Mesenteric fat pad (tissue), 1 donor: ENCODE measurements around the gene RECQL. TPM values are rescaled to one million over a fixed set of nuclear protein-coding genes. Genes with fewer than 3 reads are reported as not detected.
"Not testable (repeated sequence)": the region's sequence is repeated elsewhere in the genome, so short reads cannot be mapped to it uniquely, and the experiment has no call there.

Source experiments
- DNase-seq: peaks from one replicate; pipeline ENCODE4 v3.0.0-alpha.2; 2020; ENCODE audit warnings: low spot score
- total RNA-seq: library from RNA; stranded (reverse); fragmentation: NEBNext Ultra II Directional; extraction: Animal tissue kit (Norgen Biotek cat#: 25700); gene quantifications from one replicate; pipeline ENCODE4 v1.2.1, GENCODE V29; 2021
- donor health status: DM: yes; HTN: yes; CAD: no.

The RECQL gene
- total RNA-seq, 1 donor from 2014 or later, result 34.1 TPM

DNA sequence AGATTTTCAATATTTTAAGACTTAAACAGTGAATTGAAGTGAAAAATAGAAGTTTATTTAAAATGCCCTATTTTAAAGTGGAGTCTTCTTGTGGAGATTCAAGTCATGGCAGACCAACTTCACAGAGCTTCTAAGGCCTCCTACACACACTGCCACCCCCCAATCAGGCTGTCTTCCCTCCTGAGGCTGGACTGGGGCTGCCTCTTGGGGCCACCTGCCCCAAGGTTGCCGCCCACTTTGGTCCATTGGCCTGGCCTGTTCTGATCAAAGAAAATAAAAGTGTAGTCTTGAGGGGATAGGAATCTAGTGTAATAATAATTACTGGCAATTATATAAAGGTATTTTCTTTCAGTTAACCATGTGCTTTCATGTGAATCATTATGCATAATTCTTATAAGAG is 1.4 kb upstream of the RECQL start:
- no peak for DNase-seq

DNA sequence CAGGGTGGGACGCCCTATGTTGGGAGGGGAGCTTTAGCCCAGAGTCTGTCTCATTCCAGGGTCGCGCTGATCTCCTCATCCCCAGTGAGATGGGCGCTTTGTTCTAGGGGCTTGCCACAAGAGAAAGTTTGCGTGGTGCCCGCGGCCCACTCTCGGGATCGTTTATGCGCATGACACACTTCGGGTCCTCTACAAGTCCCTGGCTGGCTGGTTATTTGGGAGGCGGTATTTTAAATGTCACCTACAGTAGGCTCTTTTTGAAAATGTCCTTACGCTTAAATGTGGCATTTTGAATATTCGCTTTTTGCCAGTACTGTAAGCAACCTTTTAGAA is 695 bp upstream of the RECQL start:
- no peak for DNase-seq

DNA sequence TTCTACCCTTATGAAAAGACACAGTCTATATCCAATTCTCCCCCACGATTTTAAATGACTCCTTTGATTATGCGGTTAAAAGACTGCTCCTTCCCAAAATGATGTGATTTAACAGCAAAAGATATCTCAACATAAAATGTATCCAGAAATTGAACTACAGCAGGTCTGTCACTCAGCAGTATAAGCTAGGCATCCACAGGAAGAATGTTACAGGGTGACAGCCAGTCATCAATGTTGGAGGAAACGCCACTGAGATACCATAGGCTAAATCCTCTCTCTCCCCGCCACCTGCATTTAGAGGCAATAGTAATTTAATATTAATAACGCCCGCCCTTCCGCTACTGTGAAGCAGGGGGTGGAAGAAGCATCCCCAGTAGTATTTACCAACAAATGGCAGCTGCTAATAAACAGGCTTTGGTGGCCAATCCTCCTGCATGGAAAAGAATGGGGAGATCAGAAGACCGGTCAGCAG is 613 bp downstream of the RECQL start:
- no peak for DNase-seq

DNA sequence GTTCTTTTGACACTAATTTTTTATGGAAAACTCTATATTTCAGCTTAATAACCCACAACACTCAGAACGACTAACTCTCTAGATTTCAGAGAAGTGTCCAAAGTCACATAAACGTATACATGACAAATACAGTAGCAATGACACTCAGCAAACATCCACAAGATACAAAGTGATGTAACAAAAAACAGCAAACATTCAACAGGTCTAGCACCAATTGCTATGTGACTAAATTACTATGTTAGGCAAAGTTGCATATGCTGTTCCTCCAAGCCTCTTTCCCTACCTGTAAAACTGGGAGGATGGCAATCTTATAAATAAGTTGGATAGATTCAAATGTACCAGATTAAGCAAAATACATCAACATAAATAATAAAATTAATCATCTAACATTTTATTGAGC is 1.7 kb downstream of the RECQL start:
- no peak for DNase-seq

DNA sequence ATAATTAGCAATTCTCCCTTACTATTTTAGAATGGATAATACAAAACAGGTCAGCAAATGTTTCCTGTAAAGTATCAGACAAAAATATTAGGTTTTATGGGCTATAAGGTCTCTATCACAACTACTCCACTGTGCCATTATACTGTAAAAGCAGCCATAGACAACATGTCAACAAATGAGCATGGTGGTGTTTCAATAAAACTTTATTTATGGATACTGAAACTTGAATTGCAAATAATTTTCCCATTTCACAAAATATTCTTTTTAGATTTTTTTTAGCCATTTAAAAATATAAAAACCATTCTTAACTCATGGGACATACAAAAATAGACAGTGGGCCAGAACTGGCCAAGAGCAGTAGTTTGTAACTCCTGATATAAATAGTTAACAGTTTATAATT is 15.4 kb downstream of the RECQL start:
- DNase-seq, result no peak

DNA sequence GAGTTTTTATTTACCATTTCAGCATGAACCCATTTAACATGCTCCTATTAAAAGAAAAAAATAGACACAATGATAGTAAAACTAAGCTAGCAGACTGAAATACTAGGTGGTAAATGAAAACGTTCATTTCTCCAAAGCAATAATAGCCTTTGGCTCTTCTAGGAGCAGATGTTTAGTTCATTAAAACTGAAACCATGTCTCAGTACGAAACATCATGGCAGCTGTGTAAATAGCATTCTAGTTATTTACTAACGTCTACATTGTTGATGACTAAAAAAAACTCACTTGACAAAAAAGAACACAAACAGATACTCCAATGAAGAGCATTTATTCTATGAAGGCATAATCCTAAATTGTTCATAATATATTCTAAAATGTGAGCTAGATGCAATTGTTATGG is 17.9 kb downstream of the RECQL start:
- DNase-seq, result no peak

DNA sequence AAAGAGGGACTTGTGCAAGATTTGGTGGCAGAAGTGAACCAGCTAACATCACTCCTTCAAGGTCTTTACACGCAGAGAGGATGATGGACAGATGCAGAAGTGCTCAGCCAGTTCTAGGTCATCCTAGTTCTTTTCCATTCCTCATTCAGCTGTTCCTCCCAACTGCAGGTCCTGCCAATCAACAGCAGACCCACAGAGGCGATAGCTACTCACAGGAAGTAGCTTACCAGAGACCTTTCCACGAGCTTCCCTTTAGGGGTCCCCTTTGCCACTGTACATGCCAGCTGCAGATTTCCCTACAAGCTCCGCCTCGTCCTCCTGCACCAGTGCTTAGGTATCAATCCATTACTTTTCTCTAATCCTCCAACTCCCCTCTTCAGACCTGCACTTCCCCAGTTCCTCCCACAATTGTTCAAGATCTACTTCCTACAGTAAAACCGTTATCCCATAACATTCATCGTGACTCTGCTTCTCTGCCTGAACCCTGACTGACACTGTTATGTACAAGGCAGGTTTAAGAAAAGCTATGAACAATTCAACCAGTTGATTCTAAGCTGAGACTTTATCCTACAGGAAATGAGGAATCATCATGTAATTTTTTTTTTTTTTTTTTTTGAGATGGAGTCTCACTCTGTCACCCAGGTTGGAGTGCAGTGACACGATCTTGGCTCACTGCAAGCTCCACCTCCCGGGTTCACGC is 22.5 kb downstream of the RECQL start:
- no peak for DNase-seq

DNA sequence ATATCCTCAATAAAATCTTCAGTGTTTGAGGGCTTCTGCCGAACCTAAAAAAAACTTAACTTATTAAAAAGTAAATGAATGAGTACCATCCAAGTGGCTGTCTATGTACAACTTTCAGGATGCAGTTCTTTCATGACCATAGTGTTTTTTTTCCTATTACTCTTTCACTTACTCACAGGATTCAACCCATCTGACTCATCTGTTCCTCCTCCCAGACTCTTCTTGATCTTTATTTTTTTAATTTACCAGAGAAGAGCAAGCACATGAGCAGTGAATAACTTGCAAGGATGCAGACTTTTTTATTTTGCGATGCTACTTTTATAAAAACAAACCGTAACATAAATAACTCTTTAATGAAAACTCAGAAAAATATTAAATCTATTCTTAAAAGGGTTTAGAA is 24.5 kb downstream of the RECQL start:
- DNase-seq, result no peak

DNA sequence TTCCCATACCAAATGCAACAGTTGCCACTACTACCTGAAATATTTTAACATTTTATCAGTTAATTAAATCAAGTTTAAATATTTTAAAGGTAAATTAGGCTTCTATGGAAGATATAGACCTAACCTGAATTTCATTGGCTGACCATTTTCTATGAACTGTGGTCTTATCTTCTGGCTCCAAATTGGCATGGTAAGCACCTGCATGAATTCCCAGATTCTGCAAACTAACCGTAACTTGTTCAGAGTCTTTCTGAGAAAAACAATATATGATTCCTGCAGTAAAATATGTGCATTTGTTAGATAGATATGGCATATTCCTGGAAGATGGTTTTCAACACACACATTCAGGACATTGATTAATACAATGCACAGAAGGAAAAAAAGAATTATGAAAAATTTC is 25.9 kb downstream of the RECQL start:
- no peak for DNase-seq

DNA sequence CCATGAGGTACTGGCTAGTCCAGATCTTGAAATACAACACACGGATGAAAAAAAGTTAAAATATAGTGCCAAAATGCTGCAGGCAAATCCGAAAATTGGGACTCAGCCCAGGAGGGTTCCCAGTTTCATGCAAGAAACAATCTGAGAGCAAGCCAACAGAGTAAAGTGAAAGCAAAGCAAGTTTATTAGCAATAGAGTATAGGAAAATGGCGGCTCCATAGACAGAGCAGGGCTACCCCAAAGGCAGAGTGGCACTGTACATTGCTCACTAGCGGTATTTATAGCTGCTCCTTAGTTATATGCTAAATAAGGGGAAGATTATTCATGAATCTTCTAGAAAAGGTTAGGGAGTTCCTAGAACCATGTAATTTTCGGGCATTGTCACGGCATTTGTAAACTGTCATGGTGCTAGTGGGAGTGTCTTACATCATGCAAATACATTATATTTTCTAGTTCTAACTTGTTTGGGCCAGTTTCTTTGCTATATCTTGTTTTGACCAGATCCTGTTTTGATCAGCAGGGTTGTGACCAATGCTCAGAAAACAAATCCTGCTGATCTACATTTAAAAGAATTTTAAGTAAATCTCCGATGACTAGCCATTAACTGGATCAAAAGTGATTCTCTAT is 29.1 kb downstream of the RECQL start:
- DNase-seq, result no peak

DNA sequence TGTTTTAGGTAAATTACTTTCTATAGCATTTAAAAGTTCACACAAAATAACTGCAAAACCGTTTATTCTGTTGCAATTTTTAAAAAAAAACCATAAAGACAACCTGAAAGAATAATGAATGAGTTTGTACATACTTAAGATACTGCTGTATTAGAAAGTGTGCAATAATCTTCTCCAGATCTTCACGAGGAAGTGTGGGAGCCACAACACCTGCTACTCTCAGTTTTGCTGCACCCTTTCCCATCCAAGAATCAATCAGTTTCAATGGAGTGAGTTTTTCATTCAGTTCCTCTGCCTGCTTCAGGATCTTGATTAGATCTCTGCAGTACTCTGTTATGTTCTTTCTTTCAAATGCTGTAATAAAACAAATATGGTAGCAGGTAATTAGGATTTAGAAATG is 30.1 kb downstream of the RECQL start:
- no peak for DNase-seq

DNA sequence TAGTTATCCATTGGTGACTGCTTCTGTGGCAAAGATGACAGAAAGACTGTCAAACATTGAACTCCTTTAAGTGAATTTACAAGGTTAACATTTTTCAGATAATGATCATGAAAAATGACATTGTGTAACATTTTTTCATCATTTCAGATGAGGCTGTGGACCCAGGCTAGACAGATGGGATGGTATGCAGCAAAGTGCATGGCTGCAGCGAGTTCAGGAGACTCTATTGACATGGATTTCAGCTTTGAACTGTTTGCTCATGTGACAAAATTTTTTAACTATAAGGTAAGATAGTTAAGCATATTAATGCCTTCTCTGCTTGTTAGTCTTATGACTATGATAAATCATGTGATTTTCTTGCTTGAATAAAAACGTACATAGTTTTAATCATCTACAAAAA is 34.1 kb downstream of the RECQL start:
- not testable (repeated sequence) for DNase-seq

DNA sequence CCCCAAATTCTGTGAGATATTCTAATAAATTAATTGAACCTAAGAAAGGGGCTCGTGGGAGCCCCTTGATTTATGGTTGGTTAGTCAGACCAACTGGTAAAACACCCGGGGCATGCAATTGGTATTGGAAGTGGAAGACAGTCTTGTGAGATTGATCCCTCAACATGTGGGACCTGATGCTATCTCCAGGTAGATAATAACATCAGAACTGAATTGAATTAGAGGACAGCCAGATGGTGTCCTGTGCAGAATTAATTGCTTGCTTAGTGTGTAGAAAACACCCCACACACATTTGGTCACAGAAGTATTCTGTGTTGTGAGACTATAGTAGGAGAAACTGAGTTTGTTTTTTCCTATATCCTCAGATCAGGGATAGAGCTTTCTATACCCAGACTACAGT is 42.0 kb downstream of the RECQL start:
- DNase-seq, result no peak

DNA sequence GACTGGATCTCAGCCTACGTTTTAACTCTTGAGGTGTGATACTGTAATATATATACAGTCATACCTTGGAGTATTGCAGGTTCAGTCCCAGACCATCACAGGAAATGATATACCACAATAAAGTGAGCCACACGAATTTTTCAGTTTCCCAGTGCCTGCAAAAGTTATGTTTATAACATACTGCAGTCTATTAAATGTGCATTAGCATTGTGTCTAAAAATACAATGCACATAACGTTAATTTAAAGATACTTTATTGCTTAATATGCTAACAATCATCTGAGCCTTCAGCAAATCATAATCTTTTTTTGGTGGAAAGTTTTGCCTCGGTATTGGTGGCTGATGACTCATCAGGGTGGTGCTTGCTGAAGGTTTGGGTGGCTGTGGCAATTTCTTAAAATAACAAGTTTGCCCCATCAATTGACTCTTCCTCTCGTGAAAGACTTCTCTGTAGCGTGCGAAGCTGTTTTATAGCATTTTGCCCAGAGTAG is 45.1 kb downstream of the RECQL start:
- DNase-seq, result no peak

DNA sequence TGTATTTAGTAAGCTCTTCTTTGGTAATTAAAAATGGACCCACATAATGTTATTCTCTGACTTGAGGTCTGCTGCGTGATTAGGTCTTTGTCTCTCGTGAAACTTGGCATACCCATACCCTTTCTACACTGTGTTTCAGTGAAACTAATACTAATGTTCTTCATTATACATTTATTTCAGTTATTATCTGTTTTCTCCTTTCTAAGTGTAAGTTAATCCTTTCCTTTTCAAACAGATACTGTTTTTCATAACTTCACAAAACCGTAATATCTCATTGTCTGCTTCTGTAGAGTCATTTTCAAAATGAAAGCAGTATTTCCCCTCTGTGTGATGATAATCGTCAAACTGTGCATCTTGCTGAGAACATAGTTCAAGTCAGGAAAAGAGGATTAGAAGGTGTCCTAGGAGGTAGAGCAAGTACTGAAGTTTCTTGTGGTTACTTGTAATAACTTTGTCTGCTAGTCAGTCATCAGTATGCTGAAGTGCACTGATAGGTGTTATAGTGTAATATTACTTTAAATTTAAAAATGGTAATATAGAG is 48.1 kb downstream of the RECQL start:
- no peak for DNase-seq

DNA sequence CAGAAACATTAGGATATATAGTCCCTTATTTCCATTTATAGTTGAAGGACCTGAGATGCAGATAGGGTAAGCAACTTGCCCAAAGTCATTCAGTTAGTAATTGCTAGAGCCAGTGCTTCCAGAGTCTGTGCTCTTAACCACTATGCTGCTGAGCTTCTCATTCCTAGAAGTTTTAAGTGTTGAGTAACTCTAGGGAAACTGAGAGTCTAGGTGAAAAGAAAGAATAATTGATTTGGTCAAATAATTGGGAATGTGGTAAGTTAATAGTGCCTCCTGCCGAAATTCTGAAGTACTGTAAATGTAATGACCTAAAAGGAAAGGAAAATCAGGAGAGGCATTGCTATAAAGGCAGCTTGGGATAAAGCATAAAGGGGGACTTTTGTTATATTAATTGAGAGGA is 49.9 kb downstream of the RECQL start:
- DNase-seq, result no peak

DNA sequence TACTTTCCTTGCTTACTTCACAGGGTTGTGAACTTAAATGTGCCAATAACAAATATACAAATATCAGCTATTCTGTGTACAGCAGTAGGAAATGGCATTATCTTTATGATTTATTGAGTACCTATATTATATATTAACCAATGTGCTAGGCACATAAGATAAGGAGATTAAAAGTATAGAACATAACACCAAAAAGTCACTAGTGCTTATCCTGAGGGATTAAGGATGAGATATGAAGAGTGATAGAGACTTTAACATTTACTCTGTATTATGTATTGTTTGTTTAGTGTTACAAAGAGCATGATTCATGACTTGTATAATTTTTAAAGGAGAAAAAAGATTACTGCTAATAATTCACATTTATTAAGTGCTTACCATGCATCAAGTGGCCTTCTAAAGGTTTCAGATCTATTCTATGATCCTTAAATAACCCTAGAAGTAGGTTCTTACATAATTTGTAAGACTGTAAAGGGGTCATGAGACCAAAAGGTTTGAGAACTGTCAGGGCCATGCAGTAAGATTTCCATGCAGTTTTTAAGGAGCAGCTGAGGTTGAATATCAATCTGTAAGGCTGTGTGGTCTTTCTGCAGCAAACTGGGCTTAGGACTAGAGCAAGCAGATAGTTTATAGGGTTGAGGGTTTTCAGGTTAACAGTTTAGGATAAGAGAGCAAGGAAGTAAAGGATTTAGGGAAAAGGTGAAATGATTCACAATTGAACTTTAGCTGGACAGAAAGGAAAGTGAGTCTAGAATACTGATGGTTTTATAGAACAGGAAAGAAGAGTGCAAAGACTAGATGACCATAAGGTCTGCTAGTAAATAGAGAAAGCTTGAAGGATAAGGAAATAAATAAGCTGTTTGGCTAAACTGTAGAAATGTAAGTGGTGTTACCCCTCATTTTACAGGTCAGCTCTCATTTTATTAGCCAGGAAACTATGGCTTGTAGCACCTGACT is 57.0 kb downstream of the RECQL start:
- DNase-seq, result no peak

DNA sequence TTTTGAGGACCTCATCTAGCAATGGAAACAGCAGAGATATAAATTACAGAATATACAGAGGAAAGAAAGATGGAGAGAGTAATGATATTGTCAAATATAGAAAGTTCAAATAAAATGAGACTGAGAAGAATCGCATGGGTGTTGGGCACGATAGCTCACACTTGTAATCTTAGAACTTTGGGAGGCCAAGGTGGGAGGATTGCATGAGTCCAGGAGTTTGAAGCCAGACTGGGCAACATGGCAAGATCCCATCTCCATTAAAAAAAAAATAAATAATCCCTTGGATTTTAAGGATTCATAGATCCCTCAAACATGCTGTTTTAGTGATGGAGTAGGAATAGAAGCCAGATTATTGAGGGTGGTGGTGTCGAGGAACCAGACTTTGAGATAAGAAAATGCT is 62.1 kb downstream of the RECQL start:
- no peak for DNase-seq

DNA sequence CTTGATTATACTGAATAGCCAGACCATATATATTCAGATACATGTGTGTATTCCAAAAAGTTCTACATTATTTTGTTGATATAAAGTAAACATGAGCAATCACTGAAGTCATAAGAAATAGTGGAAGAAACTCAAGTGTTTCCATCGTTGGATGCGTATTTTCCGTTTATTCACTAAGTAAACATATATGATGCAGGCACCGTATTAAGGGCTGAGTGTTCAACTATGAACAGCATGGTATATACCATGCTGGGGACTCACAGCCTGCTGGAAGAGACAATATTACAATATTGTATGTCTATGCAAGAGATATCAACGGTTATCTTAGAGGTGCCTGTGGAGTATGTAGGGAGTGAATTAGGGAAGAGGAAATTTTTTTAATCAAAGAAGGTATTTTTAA is 62.8 kb downstream of the RECQL start:
- DNase-seq, result no peak

DNA sequence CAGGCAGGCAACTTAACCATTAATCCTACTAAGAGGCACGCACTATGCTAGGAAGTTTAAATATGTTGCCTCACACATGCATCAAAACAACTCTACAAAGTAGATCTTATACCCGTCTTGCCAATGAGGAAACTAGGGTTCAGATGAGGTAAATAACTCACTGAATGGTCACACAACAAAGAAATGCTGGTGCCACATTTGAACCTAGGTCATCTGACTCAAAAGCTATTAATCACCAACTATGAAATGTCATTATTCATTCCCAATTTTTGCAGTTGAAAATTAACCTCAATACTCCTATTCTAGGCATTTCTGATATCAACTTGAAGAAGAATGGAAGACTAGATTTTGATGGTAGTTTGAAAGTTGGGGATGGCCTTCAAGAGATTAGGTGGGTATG is 66.7 kb downstream of the RECQL start:
- DNase-seq, result no peak

DNA sequence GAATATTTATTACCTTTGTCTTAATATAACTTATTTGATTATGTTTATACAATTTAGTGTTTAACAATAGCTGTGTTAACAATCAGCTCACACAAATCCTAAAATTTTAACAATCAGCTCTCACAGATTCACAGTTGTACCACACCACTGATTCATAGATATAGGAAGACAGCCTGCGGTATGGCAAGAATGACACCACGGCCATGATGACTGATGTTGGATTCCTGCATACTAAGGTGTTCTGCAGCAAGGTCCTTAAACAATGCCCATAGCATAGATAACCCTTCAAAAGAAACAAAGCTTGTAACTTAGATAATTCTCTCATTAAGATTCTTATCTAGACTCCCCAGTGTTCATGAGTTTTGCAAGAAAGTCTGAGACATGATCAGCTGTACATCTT is 67.9 kb downstream of the RECQL start:
- no peak for DNase-seq

DNA sequence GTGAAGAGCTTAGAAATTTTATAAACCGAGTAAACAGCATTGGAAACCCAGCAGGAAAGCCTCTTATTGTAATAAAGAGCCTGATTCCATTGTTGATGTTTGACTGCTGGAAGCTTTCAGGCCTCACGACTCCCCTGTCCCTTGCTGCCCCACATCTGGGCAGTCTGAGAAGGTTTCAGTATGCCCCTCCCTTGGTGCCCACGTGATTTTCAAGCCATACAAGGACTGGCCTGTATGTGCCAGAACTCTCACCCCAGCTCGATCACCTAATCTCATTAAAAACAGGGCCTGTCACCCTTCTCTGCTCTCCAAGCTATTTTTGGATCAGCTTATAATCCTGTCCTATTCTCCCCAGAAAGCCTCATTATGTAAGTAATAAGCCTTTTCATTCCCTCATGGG is 71.4 kb downstream of the RECQL start:
- DNase-seq, result no peak
